Keratinocyte (primary cell): ENCODE data around the gene NF1.

ENCODE experiments used
- CTCF ChIP-seq, 3 experiments: IDR thresholded peaks in 1 of 3; conservative IDR thresholded peaks in 1 of 3; optimal IDR thresholded peaks in 1 of 3; 2 replicates in 2 of 3; 3 replicates in 1 of 3; pipeline versions ENCODE3 to v1.5.1; 2011; ENCODE audit warnings: low read length in 3 of 3, mild to moderate bottlenecking in 3 of 3, moderate library complexity in 2 of 3, control low read depth in 1 of 3, inconsistent platforms in 1 of 3; ENCODE audit not compliant: insufficient read depth in 2 of 3; ENCODE audit errors: extremely low read depth in 1 of 3
- EZH2 ChIP-seq: IDR thresholded peaks from one replicate; pipeline ENCODE4 v1.6.1; 2012; ENCODE audit warnings: inconsistent platforms, mild to moderate bottlenecking, low read length, moderate library complexity

- TF ChIP-seq CTCF (optimal IDR thresholded peaks at IDR 0.05 in 1 of 3, IDR thresholded peaks at IDR 0.05 in 1 of 3, conservative IDR thresholded peaks at IDR 0.05 in 1 of 3; ENCODE audit: extremely low read depth in 1 of 3, insufficient read depth in 2 of 3, low read length in 3 of 3) (no peak), EZH2 (no peak)
Measured at GRCh38 chr17:31158746-31159377, 64.1 kb downstream of the NF1 start.
